GM20431 (cell line): ENCODE data around the gene SLC25A28.
"Not testable (repeated sequence)": the region's sequence is repeated elsewhere in the genome, so short reads cannot be mapped to it uniquely, and the experiment has no call there.

ENCODE experiments used
- in situ Hi-C: fragments of 300-500 bp; cut with MseI, MboI; formaldehyde crosslinking; loops from one replicate; pipeline ENCODE4 v1.15.0; 2020; ENCODE audit warnings: low sequenced_read_pairs; ENCODE audit not compliant: unreplicated experiment

SLC25A28 gene

DNA sequence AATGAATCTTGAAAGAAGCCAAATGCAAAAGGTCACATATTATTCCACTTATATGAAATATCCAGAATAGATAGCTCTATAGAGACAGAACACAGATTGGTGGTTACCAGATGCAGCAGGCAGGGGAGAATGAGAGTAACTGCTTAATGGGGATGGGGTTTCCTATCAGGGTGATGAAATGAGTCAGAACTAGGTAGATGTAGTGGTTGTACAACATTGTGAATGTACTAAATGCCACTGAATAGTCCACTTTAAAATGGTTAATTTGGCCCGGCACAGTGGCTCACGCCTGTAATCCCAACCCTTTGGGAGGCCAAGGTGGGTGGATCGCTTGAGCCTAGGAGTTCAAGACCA, 9.4 kb upstream of the SLC25A28 start:
- in situ Hi-C loops, result no loop called here

DNA sequence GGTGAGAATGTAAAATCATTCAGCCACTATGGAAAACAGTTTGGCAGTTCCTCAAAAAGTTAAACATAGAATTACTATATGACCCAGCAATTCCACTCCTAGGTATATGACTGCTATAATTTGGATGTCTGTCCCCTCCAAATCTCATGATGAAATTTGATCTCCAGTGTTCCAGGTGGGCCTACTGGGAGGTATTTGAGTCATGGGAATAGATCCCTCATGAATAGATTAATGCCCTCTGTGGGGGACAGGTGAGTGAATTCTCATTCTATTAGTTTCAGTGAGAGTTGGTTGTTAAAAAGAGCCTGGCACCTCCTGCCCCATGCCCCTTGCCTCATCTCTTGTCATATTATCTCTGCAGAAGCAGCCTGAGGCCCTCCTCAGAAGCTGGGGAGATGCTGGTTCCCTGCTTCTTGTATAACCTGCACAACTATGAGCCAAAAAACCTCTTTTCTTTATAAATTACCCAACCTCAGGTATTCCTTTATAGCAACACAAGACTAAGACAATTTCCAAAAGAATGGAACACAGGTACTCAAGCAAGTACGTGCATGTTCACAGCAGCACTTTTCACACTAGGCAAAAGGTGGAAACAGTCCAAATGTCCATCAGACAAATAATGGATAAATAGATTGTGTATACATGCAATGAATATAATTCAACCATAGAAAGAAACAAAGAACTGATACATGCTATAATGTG, 8.8 kb upstream of the SLC25A28 start:
- in situ Hi-C loops, result no loop called here

DNA sequence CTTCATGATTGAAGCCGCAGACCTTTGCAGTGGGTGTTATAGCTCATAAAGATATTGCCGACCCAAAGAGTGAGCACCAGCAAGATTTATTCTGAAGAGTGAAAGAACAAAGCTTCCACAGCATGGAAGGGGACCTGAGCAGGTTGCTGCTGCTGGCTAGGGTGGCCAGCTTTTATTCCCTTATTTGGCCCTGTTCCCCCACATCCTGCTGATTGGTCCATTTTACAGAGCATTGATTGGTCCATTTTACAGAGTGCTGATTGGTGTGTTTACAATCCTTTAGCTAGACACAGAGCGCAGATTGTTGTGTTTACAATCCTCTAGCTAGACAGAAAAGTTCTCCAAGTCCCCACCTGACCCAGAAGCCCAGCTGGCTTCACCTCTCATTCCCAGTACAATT, 4.9 kb upstream of the SLC25A28 start:
- in situ Hi-C loops, result not testable (repeated sequence)

DNA sequence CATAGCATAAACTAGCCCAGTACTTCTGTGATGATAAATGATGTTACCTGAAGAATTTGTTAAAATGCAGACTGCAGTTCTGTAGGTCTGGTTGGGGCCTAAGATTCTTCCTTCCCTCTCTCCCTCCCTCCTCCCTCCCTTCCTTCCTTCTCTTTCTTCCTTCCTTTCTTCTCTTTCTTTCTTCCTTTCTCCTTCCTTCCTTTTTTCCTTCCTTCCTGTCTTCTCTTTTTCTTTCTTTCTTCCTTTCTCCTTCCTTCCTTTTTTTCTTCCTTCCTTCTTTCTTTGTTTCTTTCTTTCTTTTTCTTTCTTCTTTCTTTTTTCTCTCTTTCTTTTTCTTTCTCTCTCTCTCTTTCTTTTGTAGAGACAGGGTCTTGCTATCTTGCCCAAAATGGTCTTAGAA, 3.7 kb upstream of the SLC25A28 start:
- in situ Hi-C loops, result no loop called here

DNA sequence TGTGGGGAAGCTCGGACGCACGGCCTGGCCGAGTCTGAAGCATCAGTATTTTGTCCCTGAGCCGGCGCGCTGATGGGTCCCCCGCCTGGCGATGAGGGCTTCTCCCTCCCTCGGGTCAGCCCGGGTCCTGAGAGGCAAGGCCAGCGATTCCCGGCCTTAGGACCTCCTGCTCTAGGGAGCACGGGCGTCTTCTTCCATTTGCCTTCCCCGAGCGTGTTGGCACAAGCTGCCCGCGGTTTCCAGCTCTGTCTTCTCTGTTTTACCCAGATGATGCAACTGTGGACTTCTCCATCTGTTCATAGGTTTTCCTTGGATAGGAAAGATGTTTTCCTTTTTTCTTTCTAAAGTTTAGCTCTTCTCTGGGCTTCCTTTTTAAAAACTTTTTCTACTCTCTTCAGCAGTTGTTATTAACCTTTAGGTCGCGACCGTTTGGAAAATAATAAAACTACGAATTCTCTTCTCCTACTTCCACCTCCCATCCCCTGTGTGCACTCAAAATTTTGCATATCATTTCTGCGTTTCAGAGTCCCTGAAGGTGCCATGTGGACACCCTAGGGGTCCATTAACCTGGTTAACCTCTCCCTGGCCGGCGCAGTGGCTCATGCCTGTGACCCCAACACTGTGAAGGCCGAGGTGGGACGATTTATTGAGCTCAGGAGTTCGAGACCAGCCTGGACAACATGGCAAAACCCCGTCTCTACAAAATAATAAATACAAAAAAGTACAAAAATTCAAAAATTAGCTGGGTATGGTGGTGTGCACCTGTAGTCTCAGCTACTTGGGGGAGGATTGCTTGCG, 1.4 kb upstream of the SLC25A28 start:
- in situ Hi-C loops, result no loop called here

DNA sequence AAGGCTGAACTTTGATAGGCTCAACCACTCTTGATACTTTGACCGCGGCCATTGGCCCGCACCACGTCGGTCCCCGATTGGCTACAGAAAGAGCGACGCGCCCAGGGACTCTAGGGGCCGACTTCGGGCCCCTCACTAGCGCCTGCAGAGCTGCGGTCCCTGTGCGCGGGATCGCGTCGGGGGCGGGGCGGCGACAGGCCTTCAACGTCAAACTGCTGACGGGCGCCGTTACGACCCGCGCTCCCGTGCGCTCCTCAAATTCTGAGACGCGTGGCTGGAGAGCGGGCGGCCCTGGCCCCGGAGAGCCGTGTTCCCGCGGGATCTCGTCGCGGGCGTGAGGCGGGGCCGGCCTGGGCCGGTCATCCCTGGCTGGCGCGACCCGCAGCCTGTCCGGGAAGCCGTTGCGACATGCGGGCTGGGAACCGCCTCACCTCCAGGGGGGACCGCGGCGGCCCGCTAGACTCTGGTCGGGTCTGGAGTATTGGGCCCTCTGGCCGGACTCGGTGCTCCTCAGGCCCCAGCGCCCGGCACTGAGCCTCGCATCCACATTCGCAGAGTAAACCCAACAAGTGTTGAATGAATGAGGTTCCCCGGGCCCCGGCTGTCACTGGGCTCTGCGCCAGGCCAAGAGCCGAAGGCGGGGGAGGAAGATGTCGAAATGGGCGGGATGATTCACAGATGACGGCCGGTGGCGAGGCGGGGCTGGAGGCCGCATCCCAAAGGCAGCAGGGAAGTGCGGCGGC, 643 bp upstream of the SLC25A28 start:
- in situ Hi-C loops, result no loop called here

DNA sequence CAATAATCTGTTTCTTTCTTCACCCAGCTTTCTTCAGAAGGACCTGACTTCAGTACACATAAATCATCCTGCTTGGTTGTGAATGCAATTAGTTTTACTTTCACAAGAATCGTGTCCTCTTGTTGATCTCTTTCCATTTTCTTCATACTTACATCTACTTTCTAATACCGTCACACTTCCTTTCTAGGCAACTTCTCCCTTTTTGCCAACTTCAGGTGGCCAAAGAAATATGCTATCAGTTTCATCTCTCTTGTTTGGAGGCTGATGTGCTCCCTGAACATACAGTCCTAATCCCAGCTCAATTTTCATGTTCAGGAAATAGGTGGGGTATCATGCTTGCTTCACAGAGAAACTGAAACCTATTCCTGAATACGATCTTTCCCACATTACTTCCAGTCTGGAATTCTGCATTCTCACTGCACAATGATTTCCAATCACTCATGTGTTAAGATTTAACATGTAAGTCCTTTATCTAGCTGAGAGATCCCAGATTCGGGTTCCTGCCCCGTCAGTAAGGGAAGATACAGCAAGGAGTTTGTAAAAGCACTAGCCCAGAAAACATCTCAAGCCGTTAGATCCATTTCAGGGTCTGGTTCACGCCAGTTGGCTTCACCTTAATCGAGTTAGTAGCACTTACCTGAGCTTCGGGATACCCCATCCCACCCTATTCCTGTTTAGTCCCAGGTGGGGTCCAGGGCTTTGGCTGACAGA, 994 bp downstream of the SLC25A28 start:
- in situ Hi-C loops, result loop anchor here (10.0 kb wide), 1 partner anchor 184 kb away; the partner anchor contains the start of gene GOT1

DNA sequence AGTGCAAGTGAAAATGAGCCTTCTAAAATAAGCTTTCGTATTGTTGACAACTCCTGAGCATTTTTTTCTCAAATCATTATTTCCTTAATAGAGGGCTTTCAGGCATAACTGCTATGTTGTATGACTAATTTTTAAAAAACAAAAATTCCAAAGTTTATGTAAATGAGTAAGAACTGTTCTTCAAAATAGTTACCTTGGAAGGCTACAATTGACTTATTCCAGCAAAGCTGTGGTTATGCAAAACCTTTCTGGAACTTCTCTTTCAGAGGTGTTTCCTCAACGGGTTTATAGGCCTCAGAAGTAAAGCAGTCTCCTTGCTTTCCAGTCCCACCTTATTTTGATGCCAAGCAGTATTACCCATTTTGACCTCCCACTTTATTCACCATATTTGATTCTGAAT, 2.5 kb downstream of the SLC25A28 start:
- in situ Hi-C loops, result loop anchor here (10.0 kb wide), 1 partner anchor 183 kb away; the partner anchor contains the start of gene GOT1

DNA sequence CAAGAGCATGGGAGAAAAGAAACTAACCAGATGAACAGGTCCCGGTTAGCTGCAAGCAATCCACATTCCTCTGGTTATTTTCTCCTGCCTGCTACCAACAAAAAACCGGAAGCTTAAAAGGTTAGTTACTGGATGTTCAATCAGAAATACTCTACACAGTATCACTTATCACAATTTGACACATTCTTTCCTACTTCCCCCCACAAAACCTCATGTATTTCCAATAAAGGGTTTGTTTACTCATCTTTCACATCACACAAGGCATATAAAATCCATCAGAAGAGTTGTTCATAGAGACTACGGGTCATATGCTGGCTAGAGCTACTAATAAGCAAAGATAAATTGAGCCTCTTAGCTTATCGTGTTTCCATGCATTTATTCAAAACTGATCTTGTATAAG, 4.8 kb downstream of the SLC25A28 start:
- in situ Hi-C loops, result loop anchor here (10.0 kb wide), 1 partner anchor 181 kb away; the partner anchor contains the start of gene GOT1

DNA sequence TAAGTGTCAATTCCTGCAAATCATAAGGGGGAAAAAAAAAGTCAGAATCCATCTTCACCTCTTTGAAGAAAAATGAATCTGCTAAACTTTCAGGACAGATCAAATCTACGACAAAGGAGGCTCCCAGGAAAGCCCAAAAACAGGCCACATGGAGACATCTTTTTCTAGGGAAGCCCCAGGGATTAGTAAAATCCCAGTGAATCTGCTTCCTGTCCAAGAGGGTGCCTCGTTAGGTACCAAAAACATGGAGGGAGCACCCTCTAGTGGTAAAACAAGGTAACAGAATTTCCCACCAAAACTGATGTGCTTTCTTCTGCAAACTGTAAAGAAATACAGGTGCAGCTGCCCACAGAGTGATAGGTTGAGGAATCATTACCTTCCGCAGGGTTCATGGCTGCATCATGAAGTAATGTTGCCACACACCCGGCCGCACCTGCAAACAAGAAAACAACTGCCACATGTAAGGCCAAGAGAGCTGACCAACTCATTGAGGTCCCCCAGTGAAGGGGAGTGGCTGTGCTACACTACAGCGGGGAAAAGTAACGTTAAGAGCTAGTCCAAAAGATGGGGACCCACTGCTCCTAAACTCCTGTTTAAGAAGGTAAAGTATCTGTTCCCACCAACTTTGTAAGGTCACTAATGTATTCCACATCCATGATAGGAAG, 7.9 kb downstream of the SLC25A28 start:
- in situ Hi-C loops, result loop anchor here (10.0 kb wide), 1 partner anchor 177 kb away; the partner anchor contains the start of gene GOT1

DNA sequence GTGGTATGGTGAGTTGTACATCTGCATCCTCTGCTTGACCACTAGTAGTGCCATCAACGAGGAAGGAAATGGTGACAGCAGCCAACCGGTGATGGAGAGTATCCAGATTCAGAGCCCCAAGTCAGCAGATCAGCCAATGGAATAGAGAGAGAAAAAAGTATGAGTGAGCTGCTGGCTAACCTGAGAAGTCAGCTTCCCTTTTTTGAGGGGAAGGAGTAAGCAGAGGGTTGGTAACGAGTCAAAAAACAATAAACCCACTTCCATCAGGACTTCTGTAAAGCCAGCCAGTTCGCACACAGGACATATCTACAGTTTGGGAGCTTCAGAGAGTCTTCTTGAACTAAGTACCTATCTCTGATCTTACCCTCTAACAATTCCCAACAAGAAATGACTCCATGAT, 8.9 kb downstream of the SLC25A28 start:
- in situ Hi-C loops, result loop anchor here (10.0 kb wide), 1 partner anchor 177 kb away; the partner anchor contains the start of gene GOT1

DNA sequence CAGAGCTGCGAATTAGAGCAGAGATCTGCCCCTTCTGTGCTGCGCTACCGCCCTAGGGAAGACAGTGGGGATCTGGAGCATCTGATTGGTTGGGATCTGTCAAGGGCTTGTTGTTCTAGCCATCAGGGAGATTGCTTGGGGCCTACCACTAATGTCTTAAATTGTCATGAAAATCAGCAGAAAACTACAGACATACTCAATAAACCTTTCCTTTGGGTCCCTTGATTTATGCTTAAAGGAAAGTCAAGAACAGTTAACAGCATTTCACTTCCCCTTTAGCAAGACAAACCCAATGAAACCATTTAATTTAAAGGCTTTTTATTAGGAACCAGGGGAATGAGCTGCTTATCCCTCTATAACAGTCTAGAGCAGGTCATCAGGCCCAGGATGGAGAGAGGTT, 10.0 kb downstream of the SLC25A28 start:
- in situ Hi-C loops, result loop anchor here (10.0 kb wide), 1 partner anchor 175 kb away; the partner anchor contains the start of gene GOT1

DNA sequence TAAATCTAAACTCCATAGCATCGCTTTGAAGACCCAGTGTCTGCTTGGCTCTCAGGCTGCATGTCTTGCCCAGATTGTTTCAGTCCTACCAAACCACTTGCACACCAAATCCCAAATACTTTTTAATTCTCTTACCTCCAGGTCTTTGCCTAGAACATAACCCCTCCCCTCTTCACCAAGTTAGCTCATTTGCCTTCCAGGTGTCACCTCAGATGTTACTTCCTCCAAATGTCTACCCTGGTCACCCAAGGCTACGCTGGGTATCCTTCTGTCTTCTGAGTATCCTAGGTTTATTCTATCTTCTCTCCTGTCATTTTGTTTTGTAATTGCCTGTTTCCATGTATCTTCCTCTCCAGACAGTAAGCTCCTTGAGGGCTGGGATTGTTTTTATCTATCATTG, 11.1 kb downstream of the SLC25A28 start:
- in situ Hi-C loops, result no loop called here

DNA sequence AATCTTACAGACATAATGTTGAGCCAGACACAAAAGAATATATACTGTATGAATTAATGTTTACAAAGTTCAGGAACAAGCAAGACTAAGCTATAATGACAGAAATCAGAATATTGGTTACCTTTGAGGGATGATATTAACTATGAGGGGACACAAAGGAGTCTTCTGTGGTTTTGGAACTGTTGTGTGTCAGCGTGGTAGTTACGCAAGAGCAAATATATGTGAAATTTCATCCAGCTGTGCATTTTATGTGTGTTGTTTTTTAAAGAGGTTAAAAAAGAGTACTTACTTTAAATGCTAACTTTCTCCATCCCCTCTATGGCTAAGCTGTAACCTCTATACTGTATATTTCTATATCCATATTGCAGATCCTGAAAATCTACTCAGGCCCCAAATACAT, 14.9 kb downstream of the SLC25A28 start:
- in situ Hi-C loops, result no loop called here

DNA sequence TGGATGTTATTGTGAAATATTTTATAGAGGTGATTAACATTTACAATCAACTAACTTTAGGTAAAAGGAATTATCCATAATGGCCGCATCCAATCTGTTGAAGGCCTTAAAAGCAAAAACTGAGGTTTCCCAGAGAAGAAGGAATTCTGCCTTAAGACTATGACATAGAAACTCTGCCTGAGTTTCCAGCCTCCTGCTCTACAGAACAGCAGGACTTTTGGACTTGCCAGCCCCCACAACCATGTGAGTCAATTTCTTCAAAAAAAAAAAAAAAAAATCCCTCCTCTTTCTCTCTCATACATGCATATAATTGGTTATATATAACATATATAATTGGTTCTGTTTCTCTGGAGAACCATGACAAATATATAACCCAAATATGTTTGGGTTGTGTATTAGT, 15.4 kb downstream of the SLC25A28 start:
- in situ Hi-C loops, result no loop called here

DNA sequence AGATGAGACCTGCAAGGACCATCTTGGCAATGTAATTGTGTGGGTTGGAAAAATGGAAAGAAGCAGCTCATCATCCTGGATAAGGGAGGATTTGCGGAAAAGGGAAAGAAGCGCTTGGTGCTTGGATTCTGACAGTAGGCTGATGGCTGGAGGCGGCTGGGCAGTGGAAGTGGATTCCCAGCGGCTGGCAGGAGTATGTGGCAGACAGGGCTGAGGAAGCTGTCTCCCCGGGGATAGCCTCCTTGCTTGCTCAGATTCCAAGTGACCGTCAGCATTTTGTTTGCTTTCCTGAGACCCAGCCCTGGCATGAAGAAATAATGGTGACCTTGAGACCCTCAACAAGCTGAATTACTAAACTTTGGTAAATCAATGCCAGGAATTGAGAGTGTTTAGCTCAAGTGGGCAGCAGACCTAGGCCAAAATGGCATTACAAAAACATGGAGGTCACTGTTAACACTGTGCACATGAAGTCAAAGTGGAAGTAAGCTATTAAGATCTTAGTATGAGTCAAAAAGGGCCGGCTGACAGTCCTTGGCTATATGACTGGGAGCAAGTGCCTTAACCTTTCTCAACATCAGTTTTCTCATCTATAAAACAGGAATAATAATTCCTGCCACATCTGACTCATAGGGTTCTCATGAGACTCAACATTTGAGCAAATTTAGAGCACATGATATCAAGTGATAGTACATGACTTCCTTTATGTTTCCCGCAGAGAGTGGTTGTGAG, 21.3 kb downstream of the SLC25A28 start:
- in situ Hi-C loops, result no loop called here

DNA sequence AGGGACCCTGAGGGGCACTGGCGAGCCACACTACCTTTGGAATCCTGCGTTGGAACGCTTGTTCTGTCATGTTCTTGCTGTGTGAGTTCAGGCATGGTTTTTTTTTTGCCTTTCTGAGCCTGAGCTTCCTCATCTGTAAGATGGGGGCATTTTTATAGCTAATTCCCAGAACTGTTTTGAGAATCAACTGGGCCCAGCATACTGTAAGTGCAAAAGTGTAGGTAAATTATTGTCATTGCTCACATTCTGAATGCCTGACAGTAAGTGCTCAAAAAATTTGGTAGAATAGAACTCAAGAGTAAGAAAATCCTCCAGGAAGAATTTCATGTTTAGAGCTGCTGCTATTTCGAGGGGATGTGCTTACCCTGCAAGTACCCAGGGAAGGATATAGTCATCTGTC, 22.2 kb downstream of the SLC25A28 start:
- in situ Hi-C loops, result no loop called here

DNA sequence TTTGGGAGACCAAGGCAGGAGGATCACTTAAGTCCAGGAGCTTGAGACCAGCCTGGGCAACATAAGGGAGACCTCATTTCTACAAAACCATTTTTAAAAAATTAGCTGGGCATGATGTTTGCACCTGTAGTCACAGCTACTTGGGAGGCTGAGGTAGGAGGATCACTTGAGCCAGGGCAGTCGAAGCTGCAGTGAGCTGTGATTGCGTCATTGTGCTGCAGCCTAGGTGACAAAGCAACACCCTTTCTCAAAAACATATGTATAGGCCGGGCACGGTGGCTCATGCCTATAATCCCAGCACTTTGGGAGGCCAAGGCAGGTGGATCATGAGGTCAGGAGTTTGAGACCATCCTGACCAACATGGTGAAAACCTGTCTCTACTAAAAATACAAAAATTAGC, 23.5 kb downstream of the SLC25A28 start:
- in situ Hi-C loops, result not testable (repeated sequence)
